Effector CD8-positive, alpha-beta T cell (primary cell): ENCODE data around the gene SMO.
"Not testable (repeated sequence)": the region's sequence is repeated elsewhere in the genome, so short reads cannot be mapped to it uniquely, and the experiment has no call there.

Experiments
- DNase-seq: peaks from one replicate; lab custom pipeline; 2025; lab: John Stamatoyannopoulos, UW

SMO gene

GRCh38 chr7:129209067-129209926 is 20.9 kb downstream of the SMO start:
- no peak for DNase-seq

- DNase-seq = peak; percentile 56
These were observed 22.0 kb downstream of the SMO start for GRCh38 chr7:129210256-129210988.

GRCh38 chr7:129210989-129211312 is 22.5 kb downstream of the SMO start:
- no peak for DNase-seq

GRCh38 chr7:129212126-129212525 is 23.7 kb downstream of the SMO start:
- no peak for DNase-seq

GRCh38 chr7:129212596-129212995 is 24.2 kb downstream of the SMO start:
- no peak for DNase-seq

GRCh38 chr7:129213828-129214227 is 25.4 kb downstream of the SMO start:
- no peak for DNase-seq

DNA sequence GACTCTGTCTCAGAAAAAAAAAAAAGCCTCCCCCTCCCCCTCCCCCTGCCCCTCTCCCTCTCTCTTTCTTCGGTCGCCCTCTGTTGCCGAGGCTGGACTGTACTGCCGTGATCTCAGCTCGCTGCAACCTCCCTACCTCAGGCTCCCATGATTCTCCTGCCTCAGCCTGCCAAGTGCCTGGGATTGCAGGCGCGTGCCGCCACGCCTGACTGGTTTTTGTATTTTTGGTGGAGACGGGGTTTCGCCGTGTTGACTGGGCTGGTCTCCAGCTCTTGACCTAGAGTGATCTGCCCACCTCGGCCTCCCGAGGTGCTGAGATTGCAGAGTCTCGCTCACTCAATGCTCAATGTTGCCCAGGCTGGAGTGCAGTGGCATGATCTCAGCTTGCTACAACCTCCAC is 27.3 kb downstream of the SMO start:
- DNase-seq = not testable (repeated sequence)

- not testable (repeated sequence) for DNase-seq
These were observed 27.8 kb downstream of the SMO start for GRCh38 chr7:129216101-129216715.

- DNase-seq = not testable (repeated sequence)
These were observed 28.5 kb downstream of the SMO start for GRCh38 chr7:129216821-129217416.

GRCh38 chr7:129218514-129219062 is 30.2 kb downstream of the SMO start:
- DNase-seq = peak; percentile 71

GRCh38 chr7:129219166-129219565 is 30.7 kb downstream of the SMO start:
- DNase-seq = not testable (repeated sequence)

GRCh38 chr7:129222064-129222463 is 33.6 kb downstream of the SMO start:
- DNase-seq = no peak

DNA sequence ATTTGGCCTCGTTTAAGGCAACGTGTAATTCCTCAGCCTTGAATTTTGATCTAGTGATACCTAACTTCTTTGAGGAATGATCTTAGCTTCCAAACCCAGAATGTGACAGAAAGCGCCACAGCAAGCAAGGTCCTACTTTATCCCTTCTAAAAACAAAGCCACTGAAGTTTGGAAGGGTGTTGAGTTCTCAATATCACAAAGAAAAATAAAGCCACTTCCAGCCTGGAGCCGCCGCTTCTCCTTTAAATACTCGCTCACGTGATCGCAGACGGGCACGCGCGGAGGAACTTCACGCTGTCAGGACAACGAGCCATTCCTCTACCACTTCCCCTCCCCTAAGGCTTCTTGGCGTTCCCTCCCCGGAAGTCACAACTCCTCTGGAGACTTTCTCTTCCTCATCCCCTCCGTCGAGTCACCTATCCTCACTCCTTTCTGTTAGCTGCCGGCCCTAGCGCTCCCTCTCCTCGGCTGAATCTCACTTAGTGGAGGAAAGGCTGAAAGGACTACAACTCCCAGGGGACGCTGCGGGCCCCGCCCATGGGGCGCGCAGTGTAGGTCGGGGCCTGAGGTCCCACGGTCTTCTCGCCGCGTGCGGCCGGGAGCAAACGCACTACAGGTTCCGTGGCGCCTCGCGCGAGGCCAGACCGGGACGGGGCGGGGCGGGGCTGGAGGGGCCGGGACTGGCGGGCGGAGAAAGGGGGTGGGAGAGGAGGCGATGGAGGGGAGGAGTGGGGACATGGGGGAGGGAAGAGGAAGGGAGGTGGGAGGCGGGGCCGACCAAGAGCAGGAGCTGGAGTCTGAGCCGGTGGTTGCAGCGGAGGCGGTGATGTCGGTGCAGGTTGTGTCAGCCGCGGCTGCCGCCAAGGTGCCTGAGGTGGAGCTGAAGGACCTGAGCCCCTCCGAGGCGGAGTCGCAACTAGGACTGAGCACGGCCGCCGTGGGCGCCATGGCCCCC is 36.1 kb downstream of the SMO start, which contains the start of gene AHCYL2:
TSS of gene AHCYL2 (plus strand) at position 780 of the 955 bp plus-strand sequence.
- peak; percentile 95 for DNase-seq

DNA sequence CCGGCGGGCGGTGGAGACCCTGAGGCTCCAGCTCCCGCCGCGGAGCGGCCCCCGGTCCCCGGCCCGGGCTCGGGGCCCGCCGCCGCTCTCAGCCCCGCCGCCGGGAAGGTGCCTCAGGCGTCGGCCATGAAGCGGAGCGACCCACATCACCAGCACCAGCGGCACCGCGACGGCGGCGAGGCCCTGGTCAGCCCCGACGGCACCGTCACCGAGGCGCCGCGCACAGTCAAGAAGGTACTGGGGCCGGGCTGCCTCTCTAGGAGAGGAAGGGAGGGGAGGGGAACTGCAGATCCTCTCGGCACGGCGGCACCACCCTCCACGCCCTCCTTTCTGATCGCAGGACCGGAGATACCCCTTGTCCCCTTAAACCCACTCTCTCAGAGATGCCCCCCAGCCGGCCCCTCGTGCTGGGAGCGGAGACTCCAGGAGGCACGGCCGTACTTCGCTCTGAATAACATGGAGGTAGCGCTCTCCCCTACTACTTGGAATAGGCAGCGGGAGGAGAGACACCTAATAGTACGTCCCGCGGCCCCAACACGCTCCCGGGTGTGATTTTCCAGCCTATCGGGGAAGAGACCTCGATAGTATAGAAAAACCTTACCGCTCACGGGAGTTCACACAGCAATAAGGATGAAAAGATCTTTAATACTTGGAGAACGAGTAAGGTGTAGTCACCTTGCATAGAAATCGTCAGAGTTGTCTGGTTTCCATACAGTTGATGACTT is 36.9 kb downstream of the SMO start:
- DNase-seq = peak; percentile 39

- no peak for DNase-seq
These were observed 37.6 kb downstream of the SMO start for GRCh38 chr7:129225931-129226572.

DNA sequence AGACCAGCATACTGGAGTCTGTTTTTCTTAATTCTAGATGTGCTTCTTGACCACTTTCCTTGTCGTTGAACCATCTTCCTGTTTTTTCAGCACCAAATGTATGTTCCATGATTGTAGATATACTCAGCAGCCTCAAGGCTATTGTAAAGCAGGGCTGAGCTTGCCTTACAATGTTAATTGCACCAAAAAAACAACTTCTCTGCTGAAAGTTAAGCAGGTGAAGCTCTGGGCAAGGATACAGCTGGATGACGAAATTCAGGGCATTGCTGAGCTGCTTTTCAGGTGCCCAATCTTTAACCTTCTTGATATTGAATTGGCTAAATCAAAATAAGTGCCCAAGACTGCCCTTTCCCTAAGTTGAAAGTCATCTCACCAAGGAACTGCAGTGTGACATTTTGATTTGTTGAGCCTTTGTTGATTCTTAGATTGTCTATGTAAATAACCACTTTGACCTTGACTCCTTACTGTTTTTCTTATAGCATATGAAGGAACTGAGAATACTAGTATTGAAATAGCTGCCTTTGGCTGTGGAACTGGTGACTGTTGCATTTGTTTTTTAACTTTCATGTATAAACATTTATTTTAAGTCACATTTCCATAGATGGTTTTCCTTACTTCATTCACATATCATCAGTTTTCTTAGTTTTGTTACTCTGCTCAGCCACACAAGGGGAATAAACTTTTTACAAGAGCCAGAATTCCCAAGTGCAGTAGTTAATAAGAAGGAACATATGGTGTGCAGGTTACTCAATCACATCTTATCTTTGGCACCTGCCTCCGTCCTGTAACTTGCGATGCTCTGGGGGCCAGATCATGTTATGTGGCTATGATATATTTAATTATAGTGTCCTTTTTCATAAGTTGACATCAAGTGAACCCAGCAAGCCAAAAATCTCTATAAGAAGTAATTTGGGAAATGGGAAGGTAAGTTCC is 39.5 kb downstream of the SMO start:
- no peak for DNase-seq

DNA sequence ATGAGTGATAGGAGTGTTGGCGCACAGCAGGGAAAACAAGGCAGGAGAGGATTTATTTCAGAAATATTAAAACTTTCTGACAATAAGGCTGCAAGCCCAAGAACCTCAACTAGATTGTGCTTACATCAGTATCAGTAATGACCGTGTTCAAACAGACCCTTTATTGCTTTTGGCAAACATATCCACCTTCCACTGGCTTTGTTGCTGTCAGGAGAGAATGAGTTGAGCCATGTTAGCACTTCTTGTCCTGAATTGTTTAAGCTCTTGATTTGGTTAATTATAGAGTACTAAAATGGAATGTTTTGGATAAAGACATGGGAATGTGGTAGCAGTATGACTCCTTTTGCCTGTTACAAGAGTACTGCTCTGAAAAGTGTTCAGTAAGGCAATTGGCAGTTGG is 40.2 kb downstream of the SMO start:
- no peak for DNase-seq

DNA sequence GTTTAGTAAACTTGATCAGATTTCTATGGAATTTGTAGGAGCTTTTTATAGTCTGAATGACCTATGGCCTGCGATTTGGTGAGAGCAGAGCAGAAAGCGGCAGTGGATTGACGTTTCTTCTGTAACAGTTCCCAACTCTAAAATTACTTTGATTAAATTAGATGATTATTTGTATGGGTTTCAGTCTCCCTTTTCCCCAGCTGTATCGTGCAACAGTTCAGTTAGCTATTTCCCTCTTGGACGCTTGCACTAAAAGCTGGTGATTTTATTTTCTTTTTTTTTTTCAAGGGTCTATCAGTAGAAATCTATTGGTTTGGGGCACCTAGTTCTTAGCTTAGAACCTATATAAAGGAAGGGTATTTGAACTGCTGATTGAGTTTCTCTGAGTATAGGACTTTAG is 43.2 kb downstream of the SMO start:
- DNase-seq = no peak

DNA sequence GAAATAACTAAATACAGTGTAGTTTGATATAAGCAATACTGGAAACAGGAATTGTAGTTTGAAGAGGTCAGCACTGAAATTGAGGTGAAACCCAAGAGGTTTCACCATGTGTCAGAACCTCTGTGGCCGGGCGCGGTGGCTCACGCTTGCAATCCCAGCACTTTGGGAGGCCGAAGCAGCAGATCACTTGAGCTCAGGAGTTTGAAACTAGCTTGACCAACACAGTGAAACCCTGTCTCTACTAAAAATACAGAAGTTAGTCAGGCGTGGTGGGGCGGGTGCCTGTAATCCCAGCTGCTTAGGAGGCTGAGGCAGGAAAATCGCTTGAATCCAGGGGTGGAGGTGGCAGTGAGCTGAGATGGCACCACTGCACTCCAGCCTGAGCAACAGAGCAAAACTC is 50.1 kb downstream of the SMO start:
- DNase-seq = no peak
